ENCODE measurements around the gene FEZF1.

The FEZF1 gene

DNA sequence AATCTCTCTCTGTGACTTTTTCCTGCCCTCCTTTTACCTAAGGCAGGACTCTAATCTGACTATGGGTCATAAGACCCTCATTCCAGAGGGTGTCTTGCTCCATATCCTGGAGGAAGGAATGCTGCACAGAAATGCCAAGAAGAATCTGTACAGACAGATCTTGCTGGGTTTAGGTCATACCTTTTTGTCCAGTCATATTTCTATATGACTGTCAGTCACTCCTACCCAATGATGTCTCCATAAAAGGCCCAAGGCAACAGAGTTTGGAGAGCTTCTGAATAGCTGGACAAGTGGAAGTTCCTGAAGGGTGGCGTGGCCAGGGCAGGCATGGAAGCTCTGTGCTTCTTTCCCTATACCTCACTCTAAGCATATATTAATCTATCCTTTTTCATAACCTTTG is 47.5 kb downstream of the FEZF1 start:
- TF ChIP-seq, protein P1, sequence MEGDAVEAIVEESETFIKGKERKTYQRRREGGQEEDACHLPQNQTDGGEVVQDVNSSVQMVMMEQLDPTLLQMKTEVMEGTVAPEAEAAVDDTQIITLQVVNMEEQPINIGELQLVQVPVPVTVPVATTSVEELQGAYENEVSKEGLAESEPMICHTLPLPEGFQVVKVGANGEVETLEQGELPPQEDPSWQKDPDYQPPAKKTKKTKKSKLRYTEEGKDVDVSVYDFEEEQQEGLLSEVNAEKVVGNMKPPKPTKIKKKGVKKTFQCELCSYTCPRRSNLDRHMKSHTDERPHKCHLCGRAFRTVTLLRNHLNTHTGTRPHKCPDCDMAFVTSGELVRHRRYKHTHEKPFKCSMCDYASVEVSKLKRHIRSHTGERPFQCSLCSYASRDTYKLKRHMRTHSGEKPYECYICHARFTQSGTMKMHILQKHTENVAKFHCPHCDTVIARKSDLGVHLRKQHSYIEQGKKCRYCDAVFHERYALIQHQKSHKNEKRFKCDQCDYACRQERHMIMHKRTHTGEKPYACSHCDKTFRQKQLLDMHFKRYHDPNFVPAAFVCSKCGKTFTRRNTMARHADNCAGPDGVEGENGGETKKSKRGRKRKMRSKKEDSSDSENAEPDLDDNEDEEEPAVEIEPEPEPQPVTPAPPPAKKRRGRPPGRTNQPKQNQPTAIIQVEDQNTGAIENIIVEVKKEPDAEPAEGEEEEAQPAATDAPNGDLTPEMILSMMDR (IDR thresholded peaks at IDR 0.05; ENCODE audit: unreplicated experiment in 3 of 3), result no peak
- Mint-ChIP-seq H3K27me3 (ENCODE audit: low read depth) (peaks cover 7% of the 10 kb centered on the region), H3K9me3 (no peaks in the 10 kb centered on the region), H3K4me3 (no peak overlapping the region), H3K4me1 (no peaks in the 10 kb centered on the region), H3K36me3 (ENCODE audit: low read depth) (no peaks in the 10 kb centered on the region), H3K27ac (no peak overlapping the region)

DNA sequence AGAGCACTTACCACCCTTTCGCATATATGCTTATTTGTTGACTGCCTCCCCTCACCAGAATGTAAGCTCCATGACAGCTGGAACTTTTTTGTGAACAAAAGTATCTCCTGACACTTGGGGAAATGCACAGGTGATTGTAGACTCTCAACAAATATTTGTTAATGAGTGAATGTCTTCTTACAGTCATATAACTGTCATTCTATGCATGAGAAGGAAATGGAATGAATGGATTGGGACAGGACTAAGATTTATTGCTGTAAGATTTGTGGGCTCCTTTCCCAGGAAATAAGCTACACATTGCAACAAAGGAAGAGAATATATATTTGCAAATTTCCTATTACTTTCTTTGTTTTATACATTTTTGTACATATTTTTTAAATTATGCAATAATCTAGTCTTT is 48.5 kb downstream of the FEZF1 start:
- H3K9me3 Mint-ChIP-seq, result no peaks in the 10 kb centered on the region
- no peak overlapping the region for H3K27ac Mint-ChIP-seq
- no peaks in the 10 kb centered on the region for H3K4me1 Mint-ChIP-seq
- H3K36me3 Mint-ChIP-seq (ENCODE audit: low read depth), result no peaks in the 10 kb centered on the region
- TF ChIP-seq, protein P1 (IDR thresholded peaks at IDR 0.05; ENCODE audit: unreplicated experiment in 3 of 3), result no peak
- H3K27me3 Mint-ChIP-seq (ENCODE audit: low read depth), result peaks cover 7% of the 10 kb centered on the region
- no peak overlapping the region for H3K4me3 Mint-ChIP-seq

DNA sequence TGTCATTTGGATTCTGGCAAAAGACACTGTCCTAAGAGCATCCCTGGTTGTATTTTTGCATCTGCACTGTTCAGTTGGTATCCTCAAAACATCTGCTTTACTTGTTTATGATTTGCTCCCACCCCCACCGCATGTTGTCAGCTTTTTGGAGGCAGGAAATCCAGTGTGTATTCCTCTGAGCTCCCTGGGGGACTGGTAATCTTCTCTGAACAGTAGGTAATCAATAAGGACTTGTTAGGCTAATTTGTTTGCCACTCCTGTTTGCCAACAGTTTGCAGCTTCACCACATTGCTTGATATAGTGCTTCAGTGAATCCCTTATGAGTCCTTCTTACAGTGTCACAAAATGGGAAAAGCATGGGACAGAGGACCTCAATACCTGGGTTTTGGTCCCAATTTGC is 49.1 kb downstream of the FEZF1 start:
- H3K4me3 Mint-ChIP-seq, result no peak overlapping the region
- no peaks in the 10 kb centered on the region for H3K9me3 Mint-ChIP-seq
- no peaks in the 10 kb centered on the region for H3K36me3 Mint-ChIP-seq (ENCODE audit: low read depth)
- TF ChIP-seq, protein P1 (IDR thresholded peaks at IDR 0.05; ENCODE audit: unreplicated experiment in 3 of 3), result no peak
- H3K27me3 Mint-ChIP-seq (ENCODE audit: low read depth), result peaks cover 12% of the 10 kb centered on the region
- H3K27ac Mint-ChIP-seq, result no peak overlapping the region
- no peaks in the 10 kb centered on the region for H3K4me1 Mint-ChIP-seq

Data from nephron (organoid).